Colon (tissue), 2 donors: ENCODE data around the gene TMEM40.
"Not testable (repeated sequence)": the region's sequence is repeated elsewhere in the genome, so short reads cannot be mapped to it uniquely, and the experiment has no call there.

Experiments
- FAIRE-seq: peaks from 2 replicates; lab custom pipeline; 2012; peaks lifted over from hg19 to GRCh38; lab: Jason Lieb, UNC
- donor health status: control.
- donor health status: control.

TMEM40 gene

GRCh38 chr3:12775970-12776369 is 16.9 kb upstream of the TMEM40 start:
- not testable (repeated sequence) for FAIRE-seq

- FAIRE-seq = no peak
These were observed 16.2 kb upstream of the TMEM40 start for GRCh38 chr3:12775226-12775625.

GRCh38 chr3:12774619-12775018 is 15.6 kb upstream of the TMEM40 start:
- no peak for FAIRE-seq

- FAIRE-seq = no peak
These were observed 14.6 kb upstream of the TMEM40 start for GRCh38 chr3:12773710-12774086.

GRCh38 chr3:12773030-12773709 is 14.1 kb upstream of the TMEM40 start:
- FAIRE-seq = no peak

GRCh38 chr3:12772462-12772861 is 13.4 kb upstream of the TMEM40 start:
- no peak for FAIRE-seq

GRCh38 chr3:12771236-12771635 is 12.2 kb upstream of the TMEM40 start:
- FAIRE-seq = no peak

GRCh38 chr3:12769761-12770160 is 10.7 kb upstream of the TMEM40 start:
- no peak for FAIRE-seq

GRCh38 chr3:12768579-12769527 is 9.8 kb upstream of the TMEM40 start:
- FAIRE-seq = no peak

GRCh38 chr3:12766541-12766940 is 7.5 kb upstream of the TMEM40 start:
- no peak for FAIRE-seq

- FAIRE-seq = no peak
These were observed 5.2 kb upstream of the TMEM40 start for GRCh38 chr3:12764171-12764776.

- FAIRE-seq = no peak
These were observed 870 bp upstream of the TMEM40 start for GRCh38 chr3:12759693-12760565.

- FAIRE-seq = no peak
These were observed 856 bp downstream of the TMEM40 start for GRCh38 chr3:12758025-12758781.

GRCh38 chr3:12756635-12757034 is 2.4 kb downstream of the TMEM40 start:
- no peak for FAIRE-seq

- no peak for FAIRE-seq
These were observed 2.9 kb downstream of the TMEM40 start for GRCh38 chr3:12756175-12756574.

- no peak for FAIRE-seq
These were observed 3.3 kb downstream of the TMEM40 start for GRCh38 chr3:12755754-12756153.

GRCh38 chr3:12754313-12754712 is 4.7 kb downstream of the TMEM40 start:
- FAIRE-seq = no peak

- no peak for FAIRE-seq
These were observed 5.6 kb downstream of the TMEM40 start for GRCh38 chr3:12753275-12754028.

- no peak for FAIRE-seq
These were observed 6.2 kb downstream of the TMEM40 start for GRCh38 chr3:12752809-12753208.

- no peak for FAIRE-seq
These were observed 7.0 kb downstream of the TMEM40 start for GRCh38 chr3:12752102-12752501.

GRCh38 chr3:12751571-12751970 is 7.5 kb downstream of the TMEM40 start:
- FAIRE-seq = no peak
